Measurements from ENCODE around the gene RAD51B.

Gene RAD51B

DNA sequence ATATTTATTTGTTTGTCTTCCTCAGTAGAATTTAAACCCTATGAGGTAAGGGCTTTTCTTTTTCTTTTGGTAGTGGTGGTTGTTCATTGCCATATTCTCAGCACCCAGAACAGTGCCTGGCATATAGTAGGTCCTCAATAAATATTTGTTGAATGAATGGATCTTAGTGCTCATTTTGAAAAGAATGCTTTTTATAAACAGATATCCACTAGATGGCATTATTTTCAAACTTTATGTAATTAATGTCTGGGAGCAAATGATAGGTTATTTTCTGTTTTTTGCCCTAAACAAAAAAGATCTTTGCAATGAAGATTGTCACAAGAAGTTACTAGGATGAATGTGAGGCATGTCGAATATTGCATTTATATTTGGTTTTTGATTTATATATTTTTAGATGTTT lies 64.1 kb downstream of the RAD51B start:
- no peak overlapping the region for H3K4me3 ChIP-seq (ENCODE audit: low read length)
- DNase-seq (ENCODE audit: low read depth, low spot score) = no peak

DNA sequence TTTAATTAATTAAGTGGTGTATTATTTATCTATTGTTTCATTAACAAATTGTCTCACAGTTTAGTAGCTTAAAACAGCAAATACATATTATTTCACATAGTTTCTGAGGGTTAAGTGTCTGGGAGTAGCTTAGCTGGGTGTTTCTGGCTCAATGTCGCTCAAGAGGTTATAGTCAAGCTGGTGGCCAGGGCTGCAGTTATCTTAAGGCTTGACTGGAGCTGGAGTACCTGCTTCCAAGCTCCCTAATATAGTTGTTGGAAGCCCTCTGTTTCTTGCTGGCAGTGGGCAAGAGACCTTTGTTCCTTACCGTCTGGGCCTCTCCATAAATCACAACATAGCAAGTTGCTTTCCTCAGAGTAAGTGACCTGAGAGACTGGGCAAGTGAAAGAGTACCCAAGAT lies 66.6 kb downstream of the RAD51B start:
- no peak overlapping the region for H3K4me3 ChIP-seq (ENCODE audit: low read length)
- DNase-seq (ENCODE audit: low read depth, low spot score) = no peak

DNA sequence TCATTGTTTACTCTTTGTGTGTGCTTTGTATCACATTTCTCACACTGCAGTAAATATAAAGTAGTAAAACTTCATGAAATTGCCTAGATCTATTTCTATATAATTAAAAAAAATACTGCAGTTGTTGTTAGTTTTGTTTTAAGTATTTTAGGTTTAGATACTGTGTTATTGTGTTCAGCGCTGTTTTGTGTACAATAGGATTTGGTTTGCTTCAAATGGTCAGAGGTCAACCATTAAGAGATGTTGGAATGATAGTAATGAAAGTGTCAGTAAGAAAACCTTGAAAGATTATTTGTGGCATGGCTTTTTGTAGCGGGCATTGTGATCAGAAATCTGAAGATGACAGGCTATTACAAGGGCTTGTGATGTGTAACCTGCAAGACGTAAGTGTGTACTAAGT lies 67.9 kb downstream of the RAD51B start:
- DNase-seq (ENCODE audit: low read depth, low spot score) = no peak
- no peak overlapping the region for H3K4me3 ChIP-seq (ENCODE audit: low read length)

DNA sequence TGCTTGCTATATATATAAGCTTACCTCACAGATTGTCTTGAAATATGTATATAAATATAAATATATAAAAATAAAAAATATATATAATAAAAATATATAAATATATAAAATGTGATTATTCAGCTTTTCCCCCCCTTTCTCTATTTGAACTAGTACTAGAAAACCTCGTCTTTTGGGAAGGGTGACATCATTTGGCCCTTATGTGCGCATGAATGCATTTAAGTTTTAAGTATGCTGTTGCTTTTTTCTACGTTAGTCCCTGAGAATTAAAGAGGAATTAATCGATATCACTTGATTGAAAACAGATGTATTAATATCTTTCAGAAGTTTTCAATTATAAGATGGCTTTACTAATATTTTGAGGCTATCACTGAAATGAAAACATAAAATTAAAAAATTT lies 69.9 kb downstream of the RAD51B start:
- H3K4me3 ChIP-seq (ENCODE audit: low read length) = no peak overlapping the region
- DNase-seq (ENCODE audit: low read depth, low spot score) = no peak

DNA sequence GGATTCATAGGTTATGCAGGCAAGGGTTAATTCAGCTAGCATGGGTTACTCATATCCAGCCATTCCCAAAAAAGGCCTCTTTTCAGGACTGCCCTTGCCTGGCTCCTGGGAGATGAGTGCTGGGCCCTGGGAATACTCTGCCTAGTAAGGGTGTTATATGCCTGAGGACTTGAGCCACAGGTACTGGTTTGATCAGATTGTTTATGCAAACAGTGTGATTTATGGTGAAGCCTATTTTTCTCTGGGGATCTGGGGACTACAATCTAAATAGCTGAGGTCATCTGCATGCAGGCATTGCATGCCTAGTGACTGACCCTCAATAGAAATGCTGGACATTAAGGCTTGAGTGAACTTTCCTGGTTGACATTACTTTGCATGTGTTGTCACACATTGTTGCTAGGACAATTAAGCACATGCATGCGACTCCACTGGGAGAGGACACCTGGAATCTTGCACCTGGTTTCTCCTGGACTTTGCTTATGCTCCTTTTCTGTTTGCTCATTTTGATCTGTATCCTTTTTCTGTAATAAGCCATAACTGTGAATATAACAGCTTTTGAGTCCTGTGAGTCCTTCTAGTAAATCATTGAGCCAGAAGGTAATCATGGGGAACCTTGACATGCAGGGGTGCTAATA lies 73.0 kb downstream of the RAD51B start:
- no peak overlapping the region for H3K4me3 ChIP-seq (ENCODE audit: low read length)
- DNase-seq (ENCODE audit: low read depth, low spot score) = no peak

DNA sequence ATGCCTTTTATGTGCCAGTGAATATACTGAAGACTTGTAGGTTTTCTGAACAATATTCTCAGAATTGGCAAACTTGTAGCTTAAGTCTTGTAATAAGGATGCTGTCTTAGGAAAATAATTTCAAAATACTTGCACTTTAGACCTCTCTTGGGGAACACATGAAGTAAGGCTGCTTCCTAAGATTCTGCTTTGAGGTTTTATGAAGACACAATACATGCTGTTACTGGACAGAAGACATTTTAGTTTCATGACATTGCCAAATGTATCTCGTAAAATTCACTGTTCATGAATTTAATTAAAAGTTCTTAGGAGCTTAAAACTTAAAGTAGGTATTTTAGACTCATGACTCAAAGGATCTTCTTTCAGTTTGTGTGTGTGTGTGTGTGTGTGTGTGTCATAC lies 80.7 kb downstream of the RAD51B start:
- H3K4me3 ChIP-seq (ENCODE audit: low read length) = no peak overlapping the region
- DNase-seq (ENCODE audit: low read depth, low spot score) = no peak

DNA sequence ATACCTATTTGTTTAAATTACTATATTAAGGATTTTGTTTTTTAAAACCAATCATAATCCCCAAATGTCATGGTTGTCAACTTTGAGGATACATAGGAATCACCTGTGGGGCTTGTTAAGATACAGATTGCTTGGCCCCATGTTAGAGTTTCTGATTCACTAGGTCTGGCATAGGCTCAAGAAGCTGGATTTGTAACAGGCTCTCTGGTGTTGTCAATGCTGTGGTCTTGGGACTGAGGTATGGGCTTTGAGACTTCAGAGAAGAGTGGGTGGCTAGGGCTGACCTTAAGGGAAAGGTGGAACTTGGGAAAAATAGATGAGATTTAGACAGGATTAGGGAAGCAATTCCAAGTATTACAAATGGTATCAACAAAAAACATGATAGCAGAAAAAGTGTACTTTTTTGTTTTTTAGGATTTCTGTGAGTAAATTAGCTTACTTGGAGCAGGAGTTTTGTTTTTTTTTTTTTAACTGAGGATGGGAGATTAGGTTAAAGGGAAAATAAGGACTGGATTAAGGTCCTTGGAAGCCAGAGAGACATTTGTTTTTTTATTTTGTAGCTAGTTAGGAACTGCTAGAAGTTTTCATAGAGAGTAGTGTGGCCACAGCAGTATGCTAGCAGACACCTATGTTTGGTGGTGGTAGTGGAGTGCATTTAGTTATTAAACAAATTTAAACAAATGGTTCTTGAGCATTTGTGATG lies 88.6 kb downstream of the RAD51B start:
- H3K4me3 ChIP-seq (ENCODE audit: low read length) = no peak overlapping the region
- DNase-seq (ENCODE audit: low read depth, low spot score) = no peak

DNA sequence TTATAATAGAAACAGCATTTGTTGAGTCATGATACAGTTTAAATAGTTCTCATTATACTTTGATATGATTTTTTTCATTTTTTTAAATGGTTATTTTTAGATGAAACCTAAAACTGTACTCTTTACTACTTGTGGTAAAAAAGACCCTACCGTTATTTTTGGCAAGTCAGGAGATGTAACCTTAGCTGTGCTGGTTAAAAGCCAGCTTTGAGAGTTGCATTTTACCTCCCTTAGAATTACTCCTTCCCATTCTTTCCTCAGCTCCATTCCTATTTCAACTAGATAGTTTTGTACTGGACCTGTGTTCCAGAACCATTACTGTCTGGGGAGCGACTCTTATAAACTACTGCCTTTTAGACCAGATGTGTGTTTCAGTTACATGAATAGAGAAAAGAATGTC lies 92.0 kb downstream of the RAD51B start:
- no peak for DNase-seq (ENCODE audit: low read depth, low spot score)
- no peak overlapping the region for H3K4me3 ChIP-seq (ENCODE audit: low read length)

DNA sequence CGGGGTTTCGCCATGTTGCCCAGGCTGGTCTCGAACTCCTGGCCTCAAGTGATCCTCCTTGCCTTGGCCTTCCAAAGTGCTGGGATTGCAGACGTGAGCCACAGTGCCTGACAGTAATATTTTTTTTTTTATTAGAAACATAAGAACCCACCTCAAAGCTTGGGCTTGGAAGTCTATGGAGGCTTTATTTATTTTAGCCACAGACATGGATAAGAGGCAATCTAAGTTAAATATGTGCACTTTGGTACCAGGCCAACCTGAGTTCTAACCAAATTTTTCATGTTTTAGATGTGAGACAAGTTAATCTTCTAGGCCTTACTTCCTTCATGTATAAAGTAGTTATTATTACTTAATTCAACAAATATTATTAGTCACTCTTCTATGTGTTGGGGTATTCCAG lies 96.9 kb downstream of the RAD51B start:
- no peak for DNase-seq (ENCODE audit: low read depth, low spot score)
- H3K4me3 ChIP-seq (ENCODE audit: low read length) = no peak overlapping the region

DNA sequence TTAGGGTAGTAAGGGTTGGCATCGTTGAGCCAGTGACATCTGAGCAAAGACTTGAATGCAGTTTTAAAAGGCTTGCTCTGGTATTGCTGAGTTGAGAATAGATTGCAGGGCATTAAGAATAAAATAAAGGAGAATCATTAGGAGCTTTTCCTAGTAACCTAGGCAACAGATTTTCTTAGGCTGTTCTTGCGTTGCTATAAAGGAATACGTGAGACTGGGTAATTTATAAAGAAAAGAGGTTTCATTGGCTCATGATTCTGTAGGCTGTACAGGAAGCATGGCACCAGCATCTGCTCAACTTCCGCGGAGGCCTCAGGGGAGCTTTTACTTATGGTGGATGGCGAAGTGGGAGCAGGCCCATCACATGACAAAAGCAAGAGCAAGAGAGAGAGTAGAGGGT lies 97.4 kb downstream of the RAD51B start:
- no peak for DNase-seq (ENCODE audit: low read depth, low spot score)
- H3K4me3 ChIP-seq (ENCODE audit: low read length) = no peak overlapping the region

DNA sequence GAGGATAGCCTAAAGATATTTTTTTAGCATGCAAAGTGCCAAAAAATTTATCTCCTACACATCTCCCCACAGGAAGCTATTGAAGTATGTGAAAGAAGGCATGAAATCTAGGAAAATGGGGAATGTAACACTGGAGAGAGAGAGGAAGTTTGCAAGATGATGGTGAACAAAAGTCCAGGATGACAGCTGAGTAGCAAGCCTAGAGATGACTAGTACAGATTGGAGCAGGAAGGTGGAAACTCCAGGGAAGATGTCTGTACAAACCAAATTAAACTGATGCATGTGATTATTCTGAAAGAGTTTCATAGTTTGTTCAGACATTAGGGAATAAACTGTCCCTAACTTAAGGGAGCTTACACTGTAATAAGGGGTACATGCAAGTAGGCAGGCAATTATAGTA lies 99.3 kb downstream of the RAD51B start:
- no peak for DNase-seq (ENCODE audit: low read depth, low spot score)
- no peak overlapping the region for H3K4me3 ChIP-seq (ENCODE audit: low read length)

DNA sequence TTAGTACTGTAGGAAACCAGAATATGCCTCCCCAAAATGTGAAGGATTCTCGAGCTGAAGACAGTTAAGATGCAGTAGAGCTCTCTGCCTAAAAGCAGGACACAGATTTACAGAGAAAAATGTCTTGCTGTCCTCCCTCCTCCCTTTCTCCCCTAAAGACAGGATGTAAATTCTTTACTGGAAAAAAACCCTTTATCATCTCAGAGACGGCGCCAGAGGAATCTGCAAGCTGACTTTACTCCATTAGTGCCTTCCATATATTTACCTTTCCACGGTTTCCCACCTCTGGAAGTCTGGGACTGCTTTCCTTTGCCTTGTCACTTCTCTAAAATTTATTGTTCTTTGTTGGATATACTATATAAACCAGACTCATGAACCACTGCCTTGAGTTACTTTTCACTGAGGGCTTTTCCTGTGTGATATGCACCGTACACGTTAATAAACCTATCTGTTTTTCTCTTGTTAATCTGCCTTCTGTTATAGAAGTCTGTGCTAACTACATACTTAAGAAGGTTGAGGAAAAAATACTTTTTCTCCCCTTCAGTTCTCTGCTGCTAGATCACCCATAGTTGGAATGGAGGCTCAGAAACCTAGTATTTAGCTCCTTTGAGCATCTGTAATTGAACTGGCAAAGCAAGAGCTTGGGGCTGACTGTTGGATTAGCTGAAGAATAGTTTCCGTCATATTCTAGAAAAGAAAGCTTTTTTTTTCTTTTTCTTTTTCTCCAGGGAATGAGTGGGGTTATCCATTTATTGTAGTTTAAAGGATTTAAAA lies 99.9 kb downstream of the RAD51B start:
- DNase-seq (ENCODE audit: low read depth, low spot score) = no peak
- no peak overlapping the region for H3K4me3 ChIP-seq (ENCODE audit: low read length)

DNA sequence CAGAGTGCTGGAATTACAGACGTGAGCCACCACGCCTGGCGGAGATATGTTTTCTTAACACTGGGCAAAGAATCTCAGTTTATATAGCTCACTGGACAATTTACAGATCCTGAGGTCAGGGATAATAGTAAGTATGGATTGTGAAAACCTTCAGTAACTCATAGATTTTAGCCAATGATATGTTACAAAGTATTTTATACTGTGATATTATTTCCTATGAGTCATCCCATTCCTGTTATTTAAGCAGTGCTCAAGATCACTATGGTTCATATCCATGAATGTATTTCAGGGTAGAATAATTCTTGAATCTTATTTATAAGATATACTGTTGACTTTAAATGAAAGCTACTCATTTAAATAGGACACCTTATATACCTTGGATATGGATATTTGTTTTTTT lies 107.2 kb downstream of the RAD51B start:
- H3K4me3 ChIP-seq (ENCODE audit: low read length) = no peak overlapping the region
- DNase-seq (ENCODE audit: low read depth, low spot score) = no peak

DNA sequence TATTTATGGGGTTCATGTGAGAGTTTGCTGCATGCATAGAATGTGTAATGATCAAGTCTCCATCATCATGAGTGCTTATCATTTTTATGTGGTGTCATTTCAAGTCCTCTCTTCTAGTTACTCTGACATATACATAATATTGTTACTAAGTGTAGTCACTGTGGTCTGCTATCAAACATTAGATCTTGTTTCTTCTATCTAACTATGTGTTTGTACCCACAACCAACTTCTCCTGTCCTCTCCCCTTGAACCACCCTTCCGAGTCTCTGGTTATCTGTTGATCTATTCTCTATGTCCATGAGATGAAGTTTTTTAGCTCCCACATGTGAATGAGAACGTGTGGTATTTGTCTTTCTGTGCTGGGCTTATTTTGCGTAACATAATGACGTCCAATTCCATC lies 107.7 kb downstream of the RAD51B start:
- DNase-seq (ENCODE audit: low read depth, low spot score) = no peak
- no peak overlapping the region for H3K4me3 ChIP-seq (ENCODE audit: low read length)

DNA sequence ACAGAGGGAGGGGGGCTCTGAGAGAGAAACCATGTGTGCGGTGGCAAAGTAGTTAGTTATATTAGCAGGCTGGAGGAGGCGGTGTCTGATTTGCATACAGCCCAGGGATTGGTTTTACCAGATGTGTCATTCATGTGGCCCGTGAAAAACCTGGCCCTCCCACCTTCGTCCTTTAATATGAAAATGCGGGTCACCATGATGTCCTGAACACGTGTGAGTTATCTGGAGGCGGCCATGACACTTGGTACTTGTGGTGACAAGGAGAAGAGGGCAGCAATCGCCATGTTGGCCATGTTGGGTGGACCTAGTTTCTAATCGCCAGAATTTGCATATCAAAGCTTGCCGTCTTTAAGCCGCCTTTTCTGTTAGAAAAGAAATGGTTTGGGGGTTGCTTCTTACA lies 108.8 kb downstream of the RAD51B start:
- H3K4me3 ChIP-seq (ENCODE audit: low read length) = no peak overlapping the region
- no peak for DNase-seq (ENCODE audit: low read depth, low spot score)

DNA sequence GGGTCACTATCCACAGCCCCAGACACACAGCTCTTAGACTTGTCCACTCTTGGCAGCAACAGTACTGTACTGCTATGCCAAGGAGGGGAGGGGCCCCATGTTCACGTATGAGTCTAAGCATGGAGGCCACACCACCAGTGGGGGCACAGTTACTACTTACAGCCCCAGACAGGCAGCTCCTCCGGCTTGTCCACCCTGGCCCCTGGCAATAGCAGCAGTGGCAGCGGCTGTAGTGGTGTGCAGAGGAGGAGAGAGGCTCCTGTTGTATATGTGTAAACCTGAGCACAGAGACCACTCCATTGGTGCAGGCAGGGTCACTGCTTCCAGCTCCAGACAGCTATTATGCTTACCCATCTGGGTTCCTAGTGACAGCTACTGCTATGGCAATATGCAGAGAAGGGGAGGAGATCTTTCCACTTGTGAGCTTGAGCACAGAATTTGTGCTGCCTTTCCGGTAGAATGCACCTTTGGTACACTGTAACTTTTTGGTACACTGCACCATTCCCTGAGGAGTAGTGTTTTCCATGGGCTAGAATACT lies 113.2 kb downstream of the RAD51B start:
- DNase-seq (ENCODE audit: low read depth, low spot score) = no peak
- no peak overlapping the region for H3K4me3 ChIP-seq (ENCODE audit: low read length)

DNA sequence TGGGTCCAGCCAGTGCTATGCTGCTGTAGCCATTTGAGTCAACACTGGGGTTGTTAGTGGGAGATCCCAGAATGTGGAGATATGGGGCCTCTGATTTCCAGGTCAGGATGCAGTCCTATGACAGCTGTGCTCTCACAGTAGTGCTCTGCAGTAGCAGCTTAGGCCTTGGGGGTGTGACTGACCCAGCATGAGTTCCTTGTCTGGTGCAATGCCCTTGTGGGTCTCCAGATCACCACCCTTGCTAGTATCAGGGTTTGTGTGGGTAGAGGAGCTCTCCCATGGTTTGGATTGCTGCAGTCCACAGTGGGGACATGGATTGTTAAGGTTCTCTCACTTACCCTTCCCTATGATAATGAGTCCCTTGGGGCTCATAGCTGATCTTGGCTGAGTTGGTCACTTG lies 113.7 kb downstream of the RAD51B start:
- no peak for DNase-seq (ENCODE audit: low read depth, low spot score)
- no peak overlapping the region for H3K4me3 ChIP-seq (ENCODE audit: low read length)

DNA sequence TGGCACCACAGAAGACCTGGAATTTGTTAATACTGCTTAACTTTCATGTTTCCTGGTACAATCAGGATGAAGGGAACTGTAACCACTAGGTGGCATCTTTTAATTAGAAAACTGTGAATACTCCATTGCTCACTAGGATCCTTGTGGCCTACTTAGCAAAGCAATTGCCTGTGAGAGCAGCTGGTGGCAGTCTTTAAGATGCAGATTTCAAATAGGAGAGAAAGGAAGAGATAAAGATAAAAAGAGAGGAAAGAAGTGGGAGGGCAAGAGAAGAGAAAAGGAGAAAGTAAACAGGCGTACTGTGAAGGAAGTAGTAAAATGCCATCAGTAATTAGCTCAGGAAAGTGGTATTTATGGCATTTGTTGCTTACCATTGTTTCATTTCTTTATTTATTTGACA lies 114.5 kb downstream of the RAD51B start:
- DNase-seq (ENCODE audit: low read depth, low spot score) = peak; percentile 94
- no peak overlapping the region for H3K4me3 ChIP-seq (ENCODE audit: low read length)

DNA sequence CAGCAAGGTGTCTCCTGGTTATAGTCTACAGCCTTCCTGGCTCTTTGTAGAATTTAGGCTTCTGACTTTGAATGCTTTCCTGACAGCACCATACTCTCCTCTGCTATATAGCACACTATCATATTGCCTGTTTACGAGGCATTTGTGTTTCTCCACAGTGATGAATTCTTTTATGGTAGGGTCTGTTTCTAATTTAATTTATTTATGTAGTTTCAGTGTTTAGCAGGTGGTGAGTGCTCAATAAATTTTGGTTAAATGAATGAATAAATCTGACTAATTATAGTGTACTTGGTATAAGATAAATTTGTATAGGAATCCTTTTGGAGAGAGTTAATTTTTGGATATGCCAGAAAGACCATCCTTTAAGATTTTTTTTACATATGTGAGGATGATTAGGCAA lies 115.3 kb downstream of the RAD51B start:
- no peak for DNase-seq (ENCODE audit: low read depth, low spot score)
- H3K4me3 ChIP-seq (ENCODE audit: low read length) = no peak overlapping the region

DNA sequence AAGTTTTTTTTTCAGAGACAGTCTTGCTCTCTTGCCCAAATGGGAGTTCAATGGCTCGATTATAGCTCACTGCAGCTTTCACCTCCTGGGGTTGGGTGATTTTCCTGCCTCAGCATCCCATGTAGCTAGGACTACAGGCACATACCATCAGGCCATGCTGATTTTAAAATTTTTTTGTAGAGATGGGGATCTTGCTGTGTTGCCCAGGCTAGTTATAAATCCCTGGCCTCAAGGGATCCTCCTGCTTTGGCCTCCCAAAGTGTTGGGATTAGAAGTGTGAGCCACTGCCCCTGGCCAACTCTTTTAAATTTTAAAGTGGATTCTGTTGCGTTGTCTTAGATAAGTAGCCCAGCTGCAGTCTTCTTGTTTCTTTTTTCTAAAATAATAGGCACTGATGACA lies 115.8 kb downstream of the RAD51B start:
- no peak overlapping the region for H3K4me3 ChIP-seq (ENCODE audit: low read length)
- no peak for DNase-seq (ENCODE audit: low read depth, low spot score)

All from Jurkat, Clone E6-1 (cell line).